Measurements from ENCODE around the gene PLEKHD1. TPM values are rescaled to one million over a fixed set of nuclear protein-coding genes. Genes with fewer than 3 reads are reported as not detected.

The PLEKHD1 gene
- total and polyA plus RNA-seq, 2 donors = 0.04 to 0.11 TPM

DNA sequence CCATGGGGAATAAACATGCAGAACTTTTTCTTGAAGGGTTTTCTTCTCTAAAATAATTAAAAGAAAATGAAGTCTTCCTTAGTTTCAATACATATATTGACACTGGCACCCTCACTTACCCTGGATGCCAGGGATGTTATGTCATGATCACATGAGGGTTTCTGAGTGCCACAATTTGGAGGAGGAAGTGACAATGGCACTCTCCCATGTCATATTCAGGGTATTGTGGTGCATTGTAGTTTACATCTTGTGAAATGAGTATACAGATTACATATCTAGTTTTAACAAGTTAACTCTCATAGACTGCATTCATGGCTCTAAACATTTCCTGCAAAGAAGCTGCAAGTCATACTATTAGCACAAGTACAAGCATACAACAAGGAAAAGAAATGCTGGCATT lies 52.4 kb downstream of the PLEKHD1 start:
- Histone ChIP-seq H3K4me3 (ENCODE audit: low read depth, low read length) (no peak overlapping the region), H3K36me3 (ENCODE audit: insufficient read depth) (no peaks in the 10 kb centered on the region), H3K4me1 (ENCODE audit: insufficient read depth) (no peaks in the 10 kb centered on the region), H3K27ac (ENCODE audit: low read depth) (no peak overlapping the region)
- DNase-seq (ENCODE audit: extremely low spot score) = no peak

GRCh38 chr14:69537900-69538299 lies 53.4 kb downstream of the PLEKHD1 start:
- H3K4me1 ChIP-seq (ENCODE audit: insufficient read depth) = no peaks in the 10 kb centered on the region
- no peak for DNase-seq (ENCODE audit: extremely low spot score)
- H3K27ac ChIP-seq (ENCODE audit: low read depth) = no peak overlapping the region
- 84% methylated on average over 1 of the region's 1 CpG for WGBS
- no peak overlapping the region for H3K4me3 ChIP-seq (ENCODE audit: low read depth, low read length)
- no peaks in the 10 kb centered on the region for H3K36me3 ChIP-seq (ENCODE audit: insufficient read depth)

DNA sequence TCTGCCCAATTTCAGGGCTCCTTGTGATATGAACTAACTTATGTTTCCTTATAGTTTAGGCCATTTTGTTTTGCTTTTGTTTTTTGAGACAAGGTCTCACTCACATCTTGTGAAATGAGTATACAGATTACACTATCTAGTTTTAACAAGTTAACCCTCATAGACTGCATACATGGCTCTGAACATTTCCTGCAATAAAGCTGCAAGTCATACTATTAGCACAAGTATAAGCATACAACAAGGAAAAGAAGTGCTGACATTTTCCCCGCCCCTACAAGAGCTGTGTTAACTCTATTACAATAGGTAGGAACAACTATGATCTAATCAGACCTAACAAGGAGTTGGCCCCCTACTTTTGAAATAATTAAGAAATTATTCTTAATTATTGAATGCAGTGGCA lies 54.2 kb downstream of the PLEKHD1 start:
- Histone ChIP-seq H3K36me3 (ENCODE audit: insufficient read depth) (no peaks in the 10 kb centered on the region), H3K27ac (ENCODE audit: low read depth) (no peak overlapping the region), H3K4me1 (ENCODE audit: insufficient read depth) (no peaks in the 10 kb centered on the region), H3K4me3 (ENCODE audit: low read depth, low read length) (no peak overlapping the region)
- 94% methylated on average over 1 of the region's 1 CpG for WGBS
- no peak for DNase-seq (ENCODE audit: extremely low spot score)

DNA sequence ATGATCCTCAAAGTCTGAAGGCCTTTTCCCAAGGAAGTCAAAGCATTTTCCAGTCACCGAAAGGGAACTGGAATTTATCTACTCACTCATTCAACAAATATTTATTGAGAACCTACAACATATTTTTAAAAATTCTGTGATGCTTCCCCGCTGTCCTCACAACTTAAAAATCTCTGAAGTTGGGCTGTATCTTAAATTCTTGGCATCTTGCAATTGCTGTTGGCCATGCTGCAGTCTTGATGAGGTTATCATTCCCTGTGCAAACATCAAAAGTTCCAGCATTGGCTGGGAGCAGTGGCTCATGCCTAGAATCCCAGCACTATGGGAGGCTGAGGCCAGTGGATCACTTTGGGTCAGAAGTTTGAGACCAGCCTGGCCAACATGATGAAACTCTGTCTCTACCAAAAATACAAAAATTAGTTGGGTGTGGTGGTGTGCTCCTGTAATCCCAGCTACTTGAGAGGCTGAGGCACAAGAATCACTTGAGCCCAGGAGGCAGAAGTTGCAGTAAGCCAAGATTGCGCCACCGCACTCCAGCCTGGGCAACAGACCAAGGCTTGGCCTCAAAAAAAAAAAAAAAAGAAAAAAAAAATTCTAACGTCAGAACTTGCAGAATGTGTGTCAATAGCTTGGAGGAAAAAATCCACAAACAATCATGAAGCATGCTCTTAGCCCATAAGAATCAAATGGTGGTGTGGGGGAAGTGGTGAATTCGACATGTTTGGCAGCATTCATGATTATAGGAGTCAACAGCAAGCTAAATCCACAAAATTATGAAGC lies 55.3 kb downstream of the PLEKHD1 start:
- WGBS = 62% methylated on average over 6 of the region's 6 CpGs
- DNase-seq (ENCODE audit: extremely low spot score) = no peak

DNA sequence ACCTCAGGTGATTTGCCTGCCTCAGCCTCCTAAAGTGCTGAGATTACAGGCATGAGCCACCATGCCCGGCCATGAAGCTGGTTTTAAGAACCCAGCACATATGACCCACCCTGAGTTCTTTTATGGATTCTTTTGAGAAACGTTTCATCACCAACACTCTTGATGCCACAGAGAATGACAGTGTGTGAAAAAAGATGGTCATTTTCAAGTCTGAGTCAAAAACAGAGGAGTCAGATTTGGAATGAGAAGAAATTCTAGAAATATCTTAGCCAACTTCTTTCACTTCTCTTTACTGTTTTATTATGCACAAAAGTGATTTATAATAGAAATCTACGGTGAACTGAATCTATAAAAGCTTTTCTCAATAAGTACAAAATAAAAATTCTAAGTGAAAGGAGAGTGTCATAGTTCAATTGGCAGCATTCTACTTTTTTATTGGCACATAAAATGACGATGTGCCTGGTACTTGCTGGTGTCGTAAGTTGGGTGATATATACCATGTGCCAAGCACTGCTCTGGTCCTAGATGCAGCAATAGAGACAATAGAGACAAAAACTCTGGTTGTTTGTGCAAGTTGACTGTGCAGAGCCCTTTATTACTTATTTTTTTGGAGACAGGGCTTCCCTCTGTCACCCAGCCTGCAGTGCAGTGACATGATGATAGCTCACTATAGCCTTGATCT lies 56.3 kb downstream of the PLEKHD1 start:
- no peak for DNase-seq (ENCODE audit: extremely low spot score)
- H3K36me3 ChIP-seq (ENCODE audit: insufficient read depth) = no peaks in the 10 kb centered on the region
- no peak overlapping the region for H3K27ac ChIP-seq (ENCODE audit: low read depth)
- H3K4me3 ChIP-seq (ENCODE audit: low read depth, low read length) = no peak overlapping the region
- 65% methylated on average over 5 of the region's 5 CpGs for WGBS
- H3K4me1 ChIP-seq (ENCODE audit: insufficient read depth) = no peaks in the 10 kb centered on the region

More for the DNA sequence above, 55.3 kb downstream of the PLEKHD1 start:
- H3K4me1 ChIP-seq (ENCODE audit: insufficient read depth) = no peaks in the 10 kb centered on the region
- H3K4me3 ChIP-seq (ENCODE audit: low read depth, low read length) = no peak overlapping the region
- no peak overlapping the region for H3K27ac ChIP-seq (ENCODE audit: low read depth)
- H3K36me3 ChIP-seq (ENCODE audit: insufficient read depth) = no peaks in the 10 kb centered on the region

DNA sequence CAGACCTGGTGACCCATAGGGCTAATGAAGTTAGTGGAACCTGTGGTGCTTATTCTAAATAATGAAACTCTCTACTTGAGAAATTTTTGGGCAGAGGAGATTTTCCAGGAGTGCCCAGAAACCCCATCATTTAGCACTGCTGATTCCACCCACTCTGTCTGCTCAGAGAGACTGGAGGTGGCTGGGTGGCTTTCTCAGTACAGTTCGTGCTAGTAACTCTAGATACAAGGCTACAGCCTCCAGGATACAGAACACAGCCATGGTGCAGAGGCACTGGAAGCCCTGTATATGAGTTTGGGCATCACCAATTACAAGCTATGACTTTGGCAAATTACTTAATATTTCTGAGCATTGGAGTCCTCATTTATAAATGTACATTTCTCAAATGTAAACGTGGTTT lies 57.8 kb downstream of the PLEKHD1 start:
- Histone ChIP-seq H3K36me3 (ENCODE audit: insufficient read depth) (no peaks in the 10 kb centered on the region), H3K27ac (ENCODE audit: low read depth) (no peak overlapping the region), H3K4me1 (ENCODE audit: insufficient read depth) (no peaks in the 10 kb centered on the region), H3K4me3 (ENCODE audit: low read depth, low read length) (no peak overlapping the region)
- DNase-seq (ENCODE audit: extremely low spot score) = no peak
- WGBS = 52% methylated on average over 2 of the region's 2 CpGs

GRCh38 chr14:69543341-69544115 lies 59.0 kb downstream of the PLEKHD1 start:
- no peak overlapping the region for H3K27ac ChIP-seq (ENCODE audit: low read depth)
- no peak for DNase-seq (ENCODE audit: extremely low spot score)
- no peaks in the 10 kb centered on the region for H3K4me1 ChIP-seq (ENCODE audit: insufficient read depth)
- no peak overlapping the region for H3K4me3 ChIP-seq (ENCODE audit: low read depth, low read length)
- no peaks in the 10 kb centered on the region for H3K36me3 ChIP-seq (ENCODE audit: insufficient read depth)
- WGBS = 51% methylated on average over 12 of the region's 12 CpGs

- Histone ChIP-seq H3K4me3 (ENCODE audit: low read depth, low read length) (peak overlapping the region; percentile 2), H3K4me1 (ENCODE audit: insufficient read depth) (no peaks in the 10 kb centered on the region), H3K36me3 (ENCODE audit: insufficient read depth) (no peaks in the 10 kb centered on the region), H3K27ac (ENCODE audit: low read depth) (no peak overlapping the region)
- 11% methylated on average over 46 of the region's 46 CpGs for WGBS
- DNase-seq (ENCODE audit: extremely low spot score) = no peak
These were observed 63.3 kb downstream of the PLEKHD1 start for GRCh38 chr14:69547701-69548348.

DNA sequence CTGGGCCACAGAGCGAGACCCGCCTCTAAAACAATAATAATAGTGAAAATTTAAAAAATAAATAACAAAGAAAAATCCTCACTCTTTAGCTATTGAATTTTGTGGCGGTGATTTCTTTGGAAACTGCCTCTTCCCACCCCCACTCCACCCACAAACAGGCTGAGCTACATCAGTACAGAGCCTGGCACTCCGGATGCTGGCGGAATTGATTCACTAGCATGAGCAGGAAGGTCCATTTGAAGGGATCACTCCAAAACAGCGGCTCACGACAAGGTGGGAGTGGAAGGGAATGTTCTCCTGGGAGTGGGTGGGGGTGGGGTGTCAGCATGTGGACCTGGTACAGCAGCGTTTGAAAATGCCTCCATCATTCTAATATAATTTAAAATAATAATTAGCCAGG lies 64.0 kb downstream of the PLEKHD1 start:
- 89% methylated on average over 8 of the region's 8 CpGs for WGBS
- Histone ChIP-seq H3K27ac (ENCODE audit: low read depth) (no peak overlapping the region), H3K4me1 (ENCODE audit: insufficient read depth) (no peaks in the 10 kb centered on the region), H3K4me3 (ENCODE audit: low read depth, low read length) (no peak overlapping the region), H3K36me3 (ENCODE audit: insufficient read depth) (no peaks in the 10 kb centered on the region)
- no peak for DNase-seq (ENCODE audit: extremely low spot score)

GRCh38 chr14:69551511-69551910 lies 67.0 kb downstream of the PLEKHD1 start:
- Histone ChIP-seq H3K36me3 (ENCODE audit: insufficient read depth) (no peaks in the 10 kb centered on the region), H3K4me3 (ENCODE audit: low read depth, low read length) (no peak overlapping the region), H3K27ac (ENCODE audit: low read depth) (no peak overlapping the region), H3K4me1 (ENCODE audit: insufficient read depth) (no peaks in the 10 kb centered on the region)
- no peak for DNase-seq (ENCODE audit: extremely low spot score)
- 70% methylated on average over 2 of the region's 2 CpGs for WGBS

DNA sequence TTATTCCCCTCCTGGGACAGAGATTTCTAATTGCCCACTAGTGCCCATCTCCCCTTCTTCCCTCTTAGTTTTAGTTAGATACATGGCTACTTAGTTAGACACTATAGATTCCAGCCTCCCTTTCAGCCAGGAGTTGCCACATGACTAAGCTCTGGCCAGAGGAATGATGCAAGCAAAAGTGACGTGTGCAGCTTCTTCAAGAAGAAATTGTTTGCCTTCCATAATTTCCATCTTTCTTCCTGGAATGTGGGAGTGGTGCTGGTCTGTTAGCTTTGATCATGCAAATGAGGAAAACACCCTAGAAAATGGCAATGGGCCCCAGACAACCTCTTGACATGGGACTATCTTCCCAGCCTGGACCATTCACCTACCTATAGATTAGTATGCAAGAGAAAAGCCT lies 68.7 kb downstream of the PLEKHD1 start:
- WGBS = 64% methylated on average over 1 of the region's 1 CpG
- no peaks in the 10 kb centered on the region for H3K36me3 ChIP-seq (ENCODE audit: insufficient read depth)

GRCh38 chr14:69554500-69554899 lies 70.0 kb downstream of the PLEKHD1 start:
- H3K27ac ChIP-seq (ENCODE audit: low read depth) = no peak overlapping the region
- 36% methylated on average over 4 of the region's 4 CpGs for whole genome bisulfite sequencing

More for the DNA sequence above, 68.7 kb downstream of the PLEKHD1 start:
- Histone ChIP-seq H3K4me3 (ENCODE audit: low read depth, low read length) (no peak overlapping the region), H3K4me1 (ENCODE audit: insufficient read depth) (no peaks in the 10 kb centered on the region), H3K27ac (ENCODE audit: low read depth) (no peak overlapping the region)
- DNase-seq (ENCODE audit: extremely low spot score) = no peak

GRCh38 chr14:69558774-69559173 lies 74.2 kb downstream of the PLEKHD1 start:
- DNase-seq (ENCODE audit: extremely low spot score) = no peak
- no peaks in the 10 kb centered on the region for H3K36me3 ChIP-seq (ENCODE audit: insufficient read depth)
- H3K4me3 ChIP-seq (ENCODE audit: low read depth, low read length) = no peak overlapping the region
- no peaks in the 10 kb centered on the region for H3K4me1 ChIP-seq (ENCODE audit: insufficient read depth)
- 93% methylated on average over 4 of the region's 4 CpGs for WGBS
- H3K27ac ChIP-seq (ENCODE audit: low read depth) = no peak overlapping the region

More at GRCh38 chr14:69554500-69554899, 70.0 kb downstream of the PLEKHD1 start:
- no peaks in the 10 kb centered on the region for H3K4me1 ChIP-seq (ENCODE audit: insufficient read depth)
- no peak overlapping the region for H3K4me3 ChIP-seq (ENCODE audit: low read depth, low read length)
- H3K36me3 ChIP-seq (ENCODE audit: insufficient read depth) = no peaks in the 10 kb centered on the region
- DNase-seq (ENCODE audit: extremely low spot score) = no peak

All from urinary bladder (tissue), 4 donors.